SK-N-SH (cell line): ENCODE results near the gene PEA15. TPM values are rescaled to one million over a fixed set of nuclear protein-coding genes. Genes with fewer than 3 reads are reported as not detected.

Source experiments
- CTCF ChIA-PET: fragments of 300-600, 350-600 bp; formaldehyde crosslinking; extraction: SDS; loops from one replicate; lab custom pipeline; 2021; lab: Yijun Ruan, JAX
- POLR2A ChIA-PET: fragments of 350-600 bp; sonication (Branson Sonifier 250); formaldehyde crosslinking; extraction: SDS; loops from one replicate; lab custom pipeline; 2020; ENCODE audit warnings: antibody characterized with exemption, inconsistent platforms; lab: Yijun Ruan, JAX
- DNase-seq: peaks from one replicate; pipeline ENCODE4 v3.0.0; 2012
- H2AFZ ChIP-seq: fragments of 200-600 bp; sonication (generic); 2 replicates; pipeline ENCODE4 v1.8.1; 2016; ENCODE audit warnings: antibody characterized with exemption, mild to moderate bottlenecking, low read depth
- H3F3A ChIP-seq: fragments of 200-600 bp; sonication (generic); replicated peaks from 2 replicates; pipeline ENCODE3; 2016; ENCODE audit warnings: antibody characterized with exemption, mild to moderate bottlenecking; ENCODE audit not compliant: insufficient read depth
- H3K27ac ChIP-seq, 2 experiments: fragments of 200-500 bp in 1 of 2; fragments of 200-600 bp in 1 of 2; sonication (Bioruptor generic) in 1 of 2; sonication (generic), shearing (Covaris generic) in 1 of 2; 2 replicates each; pipeline versions ENCODE4 v1.5.1 to v1.6.1; 2014 to 2016; ENCODE audit warnings: low read depth in 2 of 2, inconsistent platforms in 1 of 2, low read length in 1 of 2, mild to moderate bottlenecking in 1 of 2, mixed read lengths in 1 of 2
- H3K27me3 ChIP-seq: fragments of 200-600 bp; sonication (generic), shearing (Covaris generic); 2 replicates; pipeline ENCODE4 v1.6.1; 2016; ENCODE audit warnings: mixed run types; ENCODE audit not compliant: insufficient read depth
- H3K36me3 ChIP-seq, 2 experiments: fragments of 200-500 bp in 1 of 2; fragments of 200-600 bp in 1 of 2; sonication (Bioruptor generic) in 1 of 2; sonication (generic) in 1 of 2; replicated peaks in 1 of 2; 2 replicates each; pipeline versions ENCODE3 to v1.5.1; 2014 to 2016; ENCODE audit warnings: low read length in 1 of 2, mild to moderate bottlenecking in 1 of 2; ENCODE audit not compliant: insufficient read depth in 2 of 2, control insufficient read depth in 1 of 2
- H3K4me1 ChIP-seq, 2 experiments: fragments of 200-500 bp in 1 of 2; fragments of 200-600 bp in 1 of 2; sonication (Bioruptor generic) in 1 of 2; sonication (generic), shearing (Covaris generic) in 1 of 2; 2 replicates each; pipeline versions ENCODE4 v1.5.1 to v1.6.1; 2014 to 2016; ENCODE audit warnings: low read depth in 1 of 2, low read length in 1 of 2, mixed run types in 1 of 2; ENCODE audit not compliant: insufficient read depth in 2 of 2, control insufficient read depth in 1 of 2
- H3K4me2 ChIP-seq: fragments of 200-600 bp; sonication (generic), shearing (Covaris generic); 2 replicates; pipeline ENCODE4 v1.6.1; 2017; ENCODE audit warnings: mixed run types
- H3K4me3 ChIP-seq, 2 experiments: fragments of 200-500 bp in 1 of 2; fragments of 200-600 bp in 1 of 2; sonication (Bioruptor generic) in 1 of 2; sonication (generic), shearing (Covaris generic) in 1 of 2; 2 replicates each; pipeline versions ENCODE4 v1.5.1 to v1.8.1; 2014 to 2016; ENCODE audit warnings: low read depth in 2 of 2, inconsistent platforms in 1 of 2, low read length in 1 of 2, mild to moderate bottlenecking in 1 of 2, mixed read lengths in 1 of 2, moderate library complexity in 1 of 2
- H3K79me2 ChIP-seq: fragments of 200-600 bp; sonication (generic); 2 replicates; pipeline ENCODE4 v1.8.1; 2017; ENCODE audit warnings: mild to moderate bottlenecking; ENCODE audit not compliant: insufficient read depth
- H3K9ac ChIP-seq: fragments of 200-600 bp; sonication (generic); 2 replicates; pipeline ENCODE4 v1.6.1; 2017; ENCODE audit warnings: mixed run types
- H3K9me2 ChIP-seq: fragments of 200-600 bp; sonication (generic); 2 replicates; pipeline ENCODE4 v1.6.1; 2017; ENCODE audit warnings: mixed run types
- H3K9me3 ChIP-seq: fragments of 200-600 bp; sonication (generic); 2 replicates; pipeline ENCODE4 v1.6.1; 2017; ENCODE audit warnings: mixed run types, mild to moderate bottlenecking, moderate library complexity
- H4K20me1 ChIP-seq: fragments of 200-600 bp; sonication (generic); 2 replicates; pipeline ENCODE4 v1.6.1; 2017; ENCODE audit warnings: mild to moderate bottlenecking, mixed run types; ENCODE audit not compliant: insufficient read depth
- CTCF ChIP-seq: fragments of 200-600 bp; sonication (generic); IDR thresholded peaks from 2 replicates; pipeline ENCODE4 v1.6.1; 2017; ENCODE audit warnings: antibody characterized with exemption, mild to moderate bottlenecking, moderate library complexity
- EZH2phosphoT487 ChIP-seq: fragments of 200-600 bp; sonication (generic); IDR thresholded peaks from 2 replicates; pipeline ENCODE4 v1.6.1; 2017; ENCODE audit warnings: low read depth, mixed run types, mild to moderate bottlenecking, antibody characterized with exemption, moderate library complexity, borderline replicate concordance
- GABPA ChIP-seq: IDR thresholded peaks from 2 replicates; pipeline ENCODE4 v1.4.0; 2012; ENCODE audit warnings: low read depth, mild to moderate bottlenecking
- MEF2A ChIP-seq: IDR thresholded peaks from 2 replicates; pipeline ENCODE4 v1.4.0; 2012; ENCODE audit warnings: low read depth, borderline replicate concordance
- NRF1 ChIP-seq: IDR thresholded peaks from 2 replicates; pipeline ENCODE4 v1.6.1; 2012; ENCODE audit warnings: low read depth, mild to moderate bottlenecking, low read length
- RCOR1 ChIP-seq: fragments of 150-350 bp; IDR thresholded peaks from 2 replicates; pipeline ENCODE4 v1.6.1; 2017; ENCODE audit warnings: antibody characterized with exemption, low read length
- RFX5 ChIP-seq: IDR thresholded peaks from 2 replicates; pipeline ENCODE4 v1.6.1; 2012; ENCODE audit warnings: mild to moderate bottlenecking, improper control_type of control experiment, low read length
- RXRA ChIP-seq: IDR thresholded peaks from 2 replicates; pipeline ENCODE4 v1.4.0; 2012; ENCODE audit warnings: low read depth, mild to moderate bottlenecking, borderline replicate concordance
- SIN3A ChIP-seq: IDR thresholded peaks from 2 replicates; pipeline ENCODE4 v1.6.1; 2012; ENCODE audit warnings: low read depth, mild to moderate bottlenecking, low read length, moderate library complexity, borderline replicate concordance
- WGBS: methylation state at CpG from one replicate; pipeline ENCODE4 v1.1.6; 2017; ENCODE audit warnings: low lambda C conversion rate; 5-methylcytosine and 5-hydroxymethylcytosine counted together
- polyA plus RNA-seq, 3 experiments: library from polyadenylated mRNA; depleted of rRNA; stranded (reverse); fragments of >200 nt; gene quantifications; 2 replicates each; pipeline ENCODE4 v1.2.3, GENCODE V29; 2012
- TF ChIP-seq, protein P1 (sequence below): IDR thresholded peaks from 2 replicates; pipeline ENCODE4 v1.4.0; 2012; ENCODE audit warnings: low read depth, borderline replicate concordance

Gene PEA15
- polyA plus RNA-seq, 1 of the 3 experiments (the other 2 are of a cell fraction): 322 TPM

DNA sequence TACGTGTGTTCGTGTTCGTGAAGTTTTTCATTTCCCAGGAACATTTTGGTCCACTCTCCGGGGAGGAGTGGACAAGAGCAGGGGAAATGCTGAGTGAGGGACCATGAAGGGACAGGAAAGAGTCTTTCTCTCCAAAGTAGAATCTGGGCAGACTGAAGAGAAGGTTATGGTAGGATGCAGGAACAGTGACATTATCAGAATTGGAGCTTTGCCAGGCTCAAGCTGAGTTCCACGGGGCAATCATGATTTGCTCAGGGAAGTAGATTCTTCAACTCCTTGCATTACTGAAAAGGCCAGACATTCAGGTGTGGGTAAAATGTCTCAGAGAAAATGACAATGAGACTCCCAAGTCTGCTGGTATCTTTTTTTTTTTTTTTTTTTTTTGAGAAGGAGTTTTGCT lies 37.2 kb upstream of the PEA15 start:
- 56% methylated on average over 5 of the region's 5 CpGs for WGBS
- no peak for TF ChIP-seq MEF2A
- POLR2A ChIA-PET: no interaction called here

GRCh38 chr1:160168609-160169369 lies 36.4 kb upstream of the PEA15 start:
- Histone ChIP-seq H3F3A (no peaks in the 10 kb centered on the region), H3K4me1 (no peaks in the 10 kb centered on the region), H4K20me1 (no peaks in the 10 kb centered on the region), H3K9me2 (no peaks in the 10 kb centered on the region), H3K9ac (no peak overlapping the region), H2AFZ (no peak overlapping the region), H3K36me3 (no peaks in the 10 kb centered on the region), H3K27me3 (peaks cover 10% of the 10 kb centered on the region; the same call in 1 of the 2 replicates), H3K4me3 (no peak overlapping the region), H3K9me3 (no peaks in the 10 kb centered on the region), H3K4me2 (no peak overlapping the region), H3K79me2 (no peaks in the 10 kb centered on the region), H3K27ac (no peak overlapping the region)
- ChIA-PET CTCF (interaction anchor here (1.3 to 1.4 kb wide), 2 partner anchors 83 kb away, joined by 4 read pairs; no protein-coding TSS in a partner anchor), POLR2A (no interaction called here)
- WGBS: 84% methylated on average over 13 of the region's 13 CpGs
- TF ChIP-seq CTCF (no peak), RXRA (no peak), NRF1 (no peak), RFX5 (no peak), SIN3A (no peak), GABPA (no peak), RCOR1 (no peak), EZH2phosphoT487 (no peak)
- TF ChIP-seq, protein P1, sequence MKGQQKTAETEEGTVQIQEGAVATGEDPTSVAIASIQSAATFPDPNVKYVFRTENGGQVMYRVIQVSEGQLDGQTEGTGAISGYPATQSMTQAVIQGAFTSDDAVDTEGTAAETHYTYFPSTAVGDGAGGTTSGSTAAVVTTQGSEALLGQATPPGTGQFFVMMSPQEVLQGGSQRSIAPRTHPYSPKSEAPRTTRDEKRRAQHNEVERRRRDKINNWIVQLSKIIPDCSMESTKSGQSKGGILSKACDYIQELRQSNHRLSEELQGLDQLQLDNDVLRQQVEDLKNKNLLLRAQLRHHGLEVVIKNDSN: no peak
- DNase-seq: no peak

More for the DNA sequence above, 37.2 kb upstream of the PEA15 start:
- H3K79me2 ChIP-seq: no peaks in the 10 kb centered on the region
- H2AFZ ChIP-seq: no peak overlapping the region
- no peak overlapping the region for H3K9ac ChIP-seq
- no peak for DNase-seq
- H3K4me3 ChIP-seq: no peak overlapping the region
- peaks cover 10% of the 10 kb centered on the region; the same call in 1 of the 2 replicates for H3K27me3 ChIP-seq
- H3K9me3 ChIP-seq: no peaks in the 10 kb centered on the region
- CTCF ChIA-PET: interaction anchor here (1.0 kb wide), 1 partner anchor 25 kb away, joined by 3 read pairs; no protein-coding TSS in a partner anchor
- no peaks in the 10 kb centered on the region for H3K9me2 ChIP-seq
- H3F3A ChIP-seq: no peaks in the 10 kb centered on the region
- H3K4me2 ChIP-seq: no peak overlapping the region
- H3K27ac ChIP-seq: no peak overlapping the region
- H4K20me1 ChIP-seq: no peaks in the 10 kb centered on the region
- no peaks in the 10 kb centered on the region for H3K4me1 ChIP-seq
- no peaks in the 10 kb centered on the region for H3K36me3 ChIP-seq
